HG02759 (cell line): ENCODE results near the gene RNF32.
"Not testable (repeated sequence)": the region's sequence is repeated elsewhere in the genome, so short reads cannot be mapped to it uniquely, and the experiment has no call there.

Experiments
- ATAC-seq: cut with Tn5 transposase; IDR thresholded peaks from one replicate; pipeline ENCODE4 v1.9.1; 2021; ENCODE audit warnings: mild to moderate bottlenecking, moderate library complexity; ENCODE audit not compliant: unreplicated experiment

Gene RNF32

GRCh38 chr7:156612930-156613329 is 27.6 kb upstream of the RNF32 start:
- no peak for ATAC-seq

DNA sequence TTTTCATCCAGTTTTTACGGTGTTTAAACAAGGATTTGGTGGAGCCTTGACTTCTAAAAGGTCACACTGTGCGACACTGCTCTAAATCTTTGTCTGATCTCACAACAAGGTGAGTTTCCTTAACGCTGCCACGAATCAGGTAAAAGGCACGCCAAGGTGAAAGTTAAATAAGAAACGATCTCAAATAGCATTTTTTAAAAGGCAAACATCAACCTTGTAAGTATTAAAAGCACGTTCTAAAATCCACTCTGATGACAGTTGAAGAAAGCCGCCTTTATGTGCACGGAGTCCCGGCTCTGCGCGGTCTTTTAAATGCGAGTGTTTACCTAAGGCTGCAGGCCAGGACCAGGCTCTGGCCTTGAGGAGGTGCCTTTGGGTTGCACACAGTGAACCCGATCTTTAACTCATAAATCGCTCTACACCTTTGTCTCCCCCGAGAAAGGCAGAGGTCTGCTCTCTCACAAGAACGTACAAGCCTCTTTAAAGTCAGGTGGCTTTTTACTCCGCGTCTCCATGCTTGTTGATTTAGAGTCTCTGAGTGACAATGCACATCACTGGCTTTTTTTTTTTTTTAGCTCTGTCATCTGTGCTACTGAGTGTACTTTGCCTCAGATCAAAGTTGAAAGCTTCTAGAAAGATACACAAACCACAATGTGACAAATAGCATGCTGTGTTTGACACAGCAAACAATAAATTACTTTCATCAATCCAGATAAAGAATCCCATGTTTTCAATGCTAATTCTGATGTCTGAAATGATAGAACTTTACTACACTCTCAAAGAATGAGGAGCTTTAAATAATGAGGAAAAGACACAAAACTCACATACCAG is 25.9 kb upstream of the RNF32 start:
- ATAC-seq, result no peak

GRCh38 chr7:156616269-156617202 is 24.0 kb upstream of the RNF32 start:
- no peak for ATAC-seq

- ATAC-seq, result no peak
Observed at GRCh38 chr7:156617215-156617614, 23.4 kb upstream of the RNF32 start.

DNA sequence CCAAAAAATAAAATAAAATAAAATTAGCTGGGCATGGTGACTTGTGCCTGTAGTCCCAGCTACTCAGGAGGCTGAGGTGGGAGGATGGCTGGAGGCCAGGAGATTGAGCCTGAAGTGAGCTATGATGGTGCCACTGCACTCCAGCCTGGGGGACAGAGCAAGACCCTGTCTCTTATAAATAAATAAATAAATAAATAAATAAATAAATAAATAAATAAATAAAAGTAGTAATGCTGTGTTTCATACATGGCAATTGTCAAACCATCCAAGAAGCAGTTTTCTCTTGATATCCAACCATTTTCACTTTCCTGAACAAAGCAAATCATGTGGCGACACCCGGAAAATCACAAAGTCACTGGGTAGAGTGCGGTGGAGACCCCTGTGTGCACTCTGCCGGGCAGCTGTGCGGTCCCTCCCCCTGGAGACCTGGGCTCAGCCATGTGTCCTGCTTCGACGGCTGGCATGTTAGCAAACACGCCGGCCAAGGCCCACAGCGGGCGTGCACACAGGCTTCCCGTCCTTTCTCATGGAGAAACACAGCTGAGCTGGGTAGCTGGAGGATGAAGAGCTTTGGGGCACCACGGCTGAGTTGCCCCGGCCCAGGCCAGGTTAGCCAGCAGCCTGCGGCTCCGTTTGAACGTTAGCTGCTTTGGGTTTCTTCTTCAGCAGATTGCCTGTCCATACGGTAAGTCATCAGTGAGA is 22.3 kb upstream of the RNF32 start:
- no peak for ATAC-seq

DNA sequence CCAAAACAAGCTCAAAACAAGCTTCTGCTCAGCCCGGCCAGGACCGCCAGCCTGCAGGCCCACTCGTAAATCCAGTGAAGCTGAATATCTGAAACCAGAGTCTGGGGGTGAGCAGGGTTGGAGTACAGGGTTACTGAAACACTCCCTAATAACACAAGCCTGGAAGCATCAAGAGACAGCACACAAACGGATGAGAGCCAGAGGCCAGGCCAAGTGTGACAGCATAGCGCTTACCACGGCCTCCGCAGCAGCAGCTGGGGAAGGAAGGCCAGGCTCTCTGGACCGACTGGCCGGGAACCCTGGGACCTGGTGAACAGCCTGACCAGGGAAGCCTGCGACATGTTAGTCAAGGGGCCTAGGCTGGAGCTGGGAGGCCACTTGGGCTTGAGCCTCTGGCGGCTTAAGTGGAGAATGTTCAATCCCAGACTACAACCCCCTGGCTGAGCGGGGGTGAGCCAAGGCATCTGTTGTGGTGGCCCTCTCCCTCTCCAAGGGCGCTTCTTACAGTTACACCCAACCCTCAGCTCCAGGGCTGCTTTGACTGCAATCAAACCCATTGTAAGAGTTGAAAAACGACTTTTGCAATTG is 21.7 kb upstream of the RNF32 start:
- no peak for ATAC-seq

DNA sequence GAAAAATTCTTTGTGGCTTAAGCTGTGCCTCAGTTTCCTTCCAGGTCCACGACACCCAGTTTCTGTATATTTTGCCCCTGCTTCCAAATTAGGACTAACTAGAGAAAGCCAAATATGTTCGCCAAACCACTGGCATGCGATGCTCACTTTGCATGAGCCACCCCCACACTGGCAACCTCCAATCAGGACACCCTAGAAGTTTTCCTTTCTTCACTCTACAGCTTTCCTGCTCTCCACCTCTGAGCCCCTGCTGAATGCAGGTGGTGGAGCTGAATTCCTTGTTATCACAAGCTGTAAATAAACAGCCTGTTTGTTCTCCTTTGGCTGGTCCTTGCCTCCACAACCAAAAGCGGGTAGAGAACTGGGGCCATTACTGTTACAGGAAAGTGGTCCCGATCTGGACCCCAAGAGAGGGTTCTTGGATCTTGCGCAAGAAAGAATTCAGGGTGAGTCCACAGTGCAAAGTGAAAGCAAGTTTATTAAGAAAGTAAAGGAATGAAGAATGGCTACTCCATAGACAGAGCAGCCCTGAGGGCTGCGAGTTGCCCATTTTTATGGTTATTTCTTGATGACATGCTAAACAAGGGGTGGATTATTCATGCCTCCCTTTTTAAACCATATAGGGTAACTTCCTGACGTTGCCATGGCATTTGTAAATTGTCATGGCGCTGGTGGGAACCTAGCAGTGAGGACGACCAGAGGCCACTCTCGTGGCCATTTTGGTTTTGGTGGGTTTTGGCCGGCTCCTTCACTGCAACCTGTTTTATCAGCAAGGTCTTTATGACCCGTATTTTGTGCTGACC is 20.9 kb upstream of the RNF32 start:
- ATAC-seq, result not testable (repeated sequence)

DNA sequence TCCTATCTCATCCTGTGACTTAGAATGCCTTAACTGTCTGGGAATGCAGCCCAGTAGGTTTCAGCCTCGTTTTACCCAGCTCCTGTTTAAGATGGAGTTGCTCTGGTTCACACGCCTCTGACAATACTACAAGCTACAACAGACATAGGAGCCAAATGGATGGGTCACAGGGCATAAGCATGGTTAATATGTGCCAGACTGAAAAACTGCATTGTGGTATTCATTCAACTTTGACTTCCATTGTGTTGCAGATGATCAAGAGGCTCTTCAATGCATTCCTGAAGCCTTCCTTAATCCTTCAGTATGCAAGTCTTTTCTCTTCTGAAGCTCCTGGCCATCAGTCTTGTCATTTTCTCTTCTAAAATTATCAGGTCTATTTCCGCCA is 20.3 kb upstream of the RNF32 start:
- ATAC-seq, result no peak

DNA sequence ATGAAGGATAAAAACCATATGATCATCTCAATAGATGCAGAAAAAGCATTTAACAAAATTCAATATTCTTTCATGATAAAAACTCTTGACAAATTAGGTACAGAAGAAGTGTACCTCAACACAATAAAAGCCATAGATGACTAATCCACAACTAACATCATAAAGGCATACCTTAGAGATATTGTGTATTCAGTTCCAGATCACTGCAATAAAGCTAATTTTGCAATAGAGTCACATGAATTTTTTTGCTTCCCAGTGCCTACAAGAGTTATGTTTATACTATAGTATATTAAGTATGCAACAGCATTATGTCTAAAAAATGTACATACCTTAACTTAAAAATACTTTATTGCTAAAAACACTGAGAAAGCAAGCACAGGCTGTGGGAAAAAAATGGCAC is 18.9 kb upstream of the RNF32 start:
- ATAC-seq, result no peak

DNA sequence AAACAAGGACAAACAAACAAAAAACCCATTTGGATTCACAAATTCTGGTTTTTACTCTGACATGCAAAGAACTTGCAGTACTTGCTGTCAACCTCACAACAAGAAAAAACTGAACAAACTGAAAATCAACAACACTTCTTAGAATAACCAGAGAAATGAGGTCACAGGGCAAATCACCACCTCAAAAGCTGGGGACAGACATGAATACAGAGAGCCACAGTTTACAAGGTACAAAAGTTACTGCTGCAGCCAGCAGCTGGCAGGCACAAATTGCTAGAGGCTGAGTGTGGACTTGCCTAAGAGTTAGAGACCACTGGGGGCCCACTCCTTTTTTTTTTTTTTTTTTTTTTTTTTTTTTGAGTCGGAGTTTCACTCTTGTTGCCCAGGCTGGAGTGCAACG is 15.0 kb upstream of the RNF32 start:
- no peak for ATAC-seq

DNA sequence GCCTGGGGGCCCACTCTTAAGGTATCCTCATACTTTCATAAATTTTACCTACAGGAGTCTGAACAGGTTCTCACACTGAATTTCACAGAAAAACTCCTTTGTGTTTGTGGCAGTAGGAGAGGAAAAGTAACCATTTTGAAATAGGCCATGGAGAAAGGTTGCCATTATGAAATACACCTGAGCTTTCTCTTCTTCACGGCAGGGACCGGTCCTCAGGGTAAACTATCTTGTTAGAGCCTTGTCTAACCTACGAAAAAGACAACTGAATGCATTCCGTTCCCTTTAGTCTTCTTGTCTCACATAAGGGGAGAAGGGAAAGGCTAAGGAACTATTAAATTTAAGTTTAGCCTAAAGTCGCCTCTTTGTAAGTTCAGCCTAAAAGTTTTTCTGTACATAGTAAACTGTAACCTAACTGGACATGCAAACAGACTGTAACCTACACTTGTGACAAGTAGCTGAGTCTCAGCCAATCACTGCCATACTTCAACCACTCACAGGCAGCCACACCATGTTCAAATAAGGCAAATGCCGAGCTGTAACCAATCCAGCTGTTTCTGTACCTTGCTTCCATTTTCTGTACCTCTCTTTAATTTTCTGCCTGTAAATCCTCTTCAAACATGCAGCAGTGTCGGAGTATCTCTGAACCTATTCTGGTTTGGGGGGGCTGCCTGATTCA is 14.2 kb upstream of the RNF32 start:
- no peak for ATAC-seq

- no peak for ATAC-seq
Observed at GRCh38 chr7:156628562-156628961, 12.0 kb upstream of the RNF32 start.

GRCh38 chr7:156629873-156630272 is 10.7 kb upstream of the RNF32 start:
- ATAC-seq, result no peak

DNA sequence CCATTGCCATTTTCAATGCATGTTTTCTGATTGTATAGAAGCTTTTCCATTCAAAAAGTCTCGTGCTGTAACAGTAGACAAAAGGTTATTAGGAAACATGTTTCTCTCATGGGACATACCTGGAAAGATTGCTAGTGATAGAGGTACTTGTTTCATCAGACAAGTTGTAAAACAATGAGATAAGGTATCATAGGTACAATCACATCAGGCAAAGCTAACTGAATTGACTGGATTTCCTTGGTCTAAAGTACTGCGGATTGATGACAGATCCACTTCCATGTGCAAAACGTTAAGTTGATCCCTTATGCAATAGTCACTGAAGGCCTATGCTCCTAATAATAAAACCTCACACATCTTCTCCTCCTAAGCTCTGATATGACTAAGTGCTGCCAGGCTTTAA is 6.5 kb upstream of the RNF32 start:
- no peak for ATAC-seq

GRCh38 chr7:156635529-156636385 is 4.8 kb upstream of the RNF32 start:
- no peak for ATAC-seq

DNA sequence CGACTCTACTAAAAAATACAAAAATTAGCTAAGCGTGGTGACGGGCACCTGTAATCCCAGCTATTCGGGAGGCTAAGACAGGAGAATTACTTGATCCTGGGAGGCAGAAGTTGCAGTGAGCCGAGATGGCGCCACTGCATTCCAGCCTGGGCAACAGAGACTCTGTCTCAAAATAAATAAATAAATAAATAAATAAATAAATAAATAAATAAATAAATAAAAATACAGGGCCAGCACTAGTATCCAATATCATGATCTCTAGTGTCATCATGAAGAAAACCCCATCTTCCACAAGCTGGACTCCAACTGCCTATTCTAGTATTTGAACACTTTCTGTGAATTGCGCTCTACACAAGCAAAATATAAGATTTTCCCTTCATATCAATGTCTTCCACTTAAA is 3.5 kb upstream of the RNF32 start:
- not testable (repeated sequence) for ATAC-seq

DNA sequence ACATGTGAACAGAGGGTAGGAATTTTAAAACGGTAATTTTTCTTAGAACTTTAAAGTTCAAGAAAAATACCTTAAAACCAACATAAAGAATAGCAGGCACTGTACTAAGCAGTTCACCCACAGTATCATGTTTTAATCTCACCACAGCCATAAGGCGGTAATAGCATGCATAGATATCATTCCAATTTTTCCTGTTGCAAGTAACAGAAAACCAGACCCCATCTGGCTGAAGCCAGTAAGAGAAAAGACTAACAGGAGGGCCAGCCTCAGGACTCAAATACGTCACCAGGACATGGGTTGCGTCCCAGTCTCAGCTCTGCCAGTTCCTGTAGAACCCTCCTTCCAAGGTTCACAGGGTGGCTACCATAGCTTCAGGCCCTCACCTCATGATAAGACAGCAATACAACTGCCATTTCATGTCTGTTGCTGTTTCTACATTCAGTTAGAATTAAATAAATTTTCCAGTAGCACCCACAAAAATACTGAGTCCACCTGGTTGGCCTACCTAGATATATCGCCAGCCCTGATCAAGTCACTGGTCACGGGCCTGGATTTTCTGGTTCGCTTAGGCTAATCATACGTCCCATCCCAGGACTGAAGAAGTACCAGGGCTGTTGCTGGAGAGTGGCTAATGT is 2.0 kb upstream of the RNF32 start:
- no peak for ATAC-seq
